ENCODE data around the gene ARAP2. TPM values are rescaled to one million over a fixed set of nuclear protein-coding genes. Genes with fewer than 3 reads are reported as not detected.

Gene ARAP2
- total RNA-seq, 2 experiments from 2014 or later, result 52.9 to 76.1 TPM

Other genes starting within 250 kb of the ARAP2 start
- gene DTHD1, start 37.1 kb upstream of the ARAP2 start, total RNA-seq, result 1 to 10 TPM; 1.7 to 2.9 TPM

Data from activated CD8-positive, alpha-beta memory T cell treated with anti-CD3 and anti-CD28 coated beads, Interleukin-2, amount 10 ng/mL, durations not matched to agents 7 days and 5 days (primary cell).